Measurements from ENCODE around the gene DBF4B.

DNA sequence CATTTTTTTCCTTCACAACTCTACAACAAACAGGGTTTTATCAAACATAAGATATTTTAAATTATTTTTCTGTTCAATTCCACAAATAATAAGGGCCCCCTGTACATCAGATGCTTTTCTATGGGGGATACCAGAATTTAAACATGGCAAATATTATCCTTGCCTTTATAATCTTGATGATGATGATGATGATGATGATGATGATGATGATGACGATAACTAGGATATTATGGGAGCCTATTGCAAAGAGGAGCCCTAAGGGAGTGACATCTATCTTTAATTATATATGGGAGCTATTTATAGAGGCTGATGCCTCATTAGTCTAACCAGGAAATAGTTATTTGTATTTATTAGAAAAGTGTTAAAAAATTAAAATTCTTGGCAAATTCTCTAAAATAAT lies 45.4 kb upstream of the DBF4B start:
- TF ChIP-seq POLR2A (IDR thresholded peaks at IDR 0.05; ENCODE audit: low read depth, low read length) (no peak), POLR2AphosphoS5 (IDR thresholded peaks at IDR 0.05; ENCODE audit: low read depth, low read length) (no peak), TAF1 (IDR thresholded peaks at IDR 0.05; ENCODE audit: low read depth, low read length) (no peak), SPI1 (IDR thresholded peaks at IDR 0.05; ENCODE audit: low read depth, low read length) (no peak)
